Myometrial cell (primary cell): ENCODE results near the gene BLTP1. TPM values are rescaled to one million over a fixed set of nuclear protein-coding genes. Genes with fewer than 3 reads are reported as not detected.

Experiments
- total RNA-seq: library from RNA; depleted of rRNA; stranded (reverse); fragments of >200 nt; gene quantifications from 2 replicates; pipeline ENCODE4 v1.2.3, GENCODE V29; 2015

BLTP1 gene
- total RNA-seq: 30.0 and 39.7 TPM in 2 replicates

GRCh38 chr4:122151982-122152710 lies at the start of gene BLTP1:
TSS of gene BLTP1 (plus strand) at chr4:122152331. CDS start at chr4:122170648, 18,317 bp downstream.

Other genes starting within 250 kb of the BLTP1 start
- gene TRPC3, start 200.3 kb upstream of the BLTP1 start, total RNA-seq: 0.18 TPM in 1 of 2 replicates, not detected in the other
- not detected in 2 replicates for gene ADAD1, start 226.7 kb downstream of the BLTP1 start, total RNA-seq